Subcutaneous adipose tissue (tissue), 4 donors: ENCODE results near the gene EHBP1. TPM values are rescaled to one million over a fixed set of nuclear protein-coding genes. Genes with fewer than 3 reads are reported as not detected.

ENCODE experiments used
- total RNA-seq, 4 donors: library from RNA; depleted of rRNA; stranded (reverse); fragments of >200 nt; gene quantifications; one replicate each; pipeline ENCODE4 v1.1.0, GENCODE V29; 2016
- TF ChIP-seq, protein P1 (sequence below): fragments of 450-650 bp; IDR thresholded peaks from one replicate; pipeline ENCODE4 v1.5.1; 2016; ENCODE audit warnings: low read depth, mild to moderate bottlenecking, control low read depth, antibody characterized with exemption, moderate library complexity

The EHBP1 gene
- total RNA-seq, 4 donors from 2014 or later, result 77.5 to 145 (median 110) TPM

DNA sequence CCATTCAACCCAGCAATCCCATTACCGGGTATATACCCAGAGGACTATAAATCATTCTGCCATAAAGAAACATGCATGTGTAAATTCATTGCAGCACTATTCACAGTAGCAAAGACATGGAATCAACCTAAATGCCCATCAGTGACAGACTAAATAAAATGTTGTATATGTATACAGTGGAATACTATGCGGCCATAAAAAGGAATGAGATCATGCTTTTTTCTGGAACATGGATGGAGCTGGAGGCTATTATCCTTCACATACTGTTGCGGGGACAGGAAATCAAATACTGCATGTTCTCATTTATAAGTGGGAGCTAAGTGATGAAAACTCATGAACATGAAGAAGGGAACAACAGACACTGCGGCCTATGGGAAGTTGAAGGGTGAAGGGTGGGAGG, 65.1 kb downstream of the EHBP1 start:
- TF ChIP-seq, protein P1, sequence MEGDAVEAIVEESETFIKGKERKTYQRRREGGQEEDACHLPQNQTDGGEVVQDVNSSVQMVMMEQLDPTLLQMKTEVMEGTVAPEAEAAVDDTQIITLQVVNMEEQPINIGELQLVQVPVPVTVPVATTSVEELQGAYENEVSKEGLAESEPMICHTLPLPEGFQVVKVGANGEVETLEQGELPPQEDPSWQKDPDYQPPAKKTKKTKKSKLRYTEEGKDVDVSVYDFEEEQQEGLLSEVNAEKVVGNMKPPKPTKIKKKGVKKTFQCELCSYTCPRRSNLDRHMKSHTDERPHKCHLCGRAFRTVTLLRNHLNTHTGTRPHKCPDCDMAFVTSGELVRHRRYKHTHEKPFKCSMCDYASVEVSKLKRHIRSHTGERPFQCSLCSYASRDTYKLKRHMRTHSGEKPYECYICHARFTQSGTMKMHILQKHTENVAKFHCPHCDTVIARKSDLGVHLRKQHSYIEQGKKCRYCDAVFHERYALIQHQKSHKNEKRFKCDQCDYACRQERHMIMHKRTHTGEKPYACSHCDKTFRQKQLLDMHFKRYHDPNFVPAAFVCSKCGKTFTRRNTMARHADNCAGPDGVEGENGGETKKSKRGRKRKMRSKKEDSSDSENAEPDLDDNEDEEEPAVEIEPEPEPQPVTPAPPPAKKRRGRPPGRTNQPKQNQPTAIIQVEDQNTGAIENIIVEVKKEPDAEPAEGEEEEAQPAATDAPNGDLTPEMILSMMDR, result no peak

DNA sequence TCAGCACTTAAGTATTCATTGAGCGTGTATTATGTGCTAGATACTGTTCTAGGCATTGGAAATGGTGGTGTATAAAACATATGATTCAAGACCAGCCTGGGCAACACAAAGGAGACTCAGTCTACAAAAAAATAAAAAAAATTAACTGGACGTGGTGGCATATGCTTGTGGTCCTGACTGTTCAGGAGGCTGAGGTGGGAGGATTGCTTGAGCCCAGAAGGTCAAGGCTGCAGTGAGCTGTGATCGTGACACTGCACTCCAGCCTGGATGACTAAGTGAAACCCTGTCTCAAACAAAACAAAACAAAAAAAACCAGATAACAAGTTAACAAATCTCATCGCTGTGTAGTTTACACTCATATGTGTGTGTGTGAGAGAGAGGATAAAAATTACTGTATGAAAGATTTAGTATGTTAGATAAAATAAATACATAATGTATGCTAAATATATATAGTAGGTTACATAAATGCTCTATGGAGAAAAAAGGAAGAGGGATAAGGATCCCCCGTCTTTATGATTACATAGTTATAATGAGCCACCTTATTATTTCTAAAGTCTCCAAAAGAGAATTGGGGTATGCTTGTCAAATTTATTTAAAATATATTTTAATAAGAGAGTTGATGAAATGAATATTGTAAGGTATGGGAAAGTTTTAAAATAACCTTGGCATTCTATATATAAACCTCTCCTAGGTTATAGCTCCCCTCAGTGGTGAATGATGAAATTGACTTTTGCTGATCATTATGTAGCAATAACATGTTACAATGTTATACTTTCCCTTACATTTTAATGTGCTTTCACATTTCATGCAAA, 69.2 kb downstream of the EHBP1 start:
- TF ChIP-seq, protein P1, result no peak

GRCh38 chr2:62775367-62775668, 69.8 kb downstream of the EHBP1 start:
- TF ChIP-seq, protein P1, result no peak

DNA sequence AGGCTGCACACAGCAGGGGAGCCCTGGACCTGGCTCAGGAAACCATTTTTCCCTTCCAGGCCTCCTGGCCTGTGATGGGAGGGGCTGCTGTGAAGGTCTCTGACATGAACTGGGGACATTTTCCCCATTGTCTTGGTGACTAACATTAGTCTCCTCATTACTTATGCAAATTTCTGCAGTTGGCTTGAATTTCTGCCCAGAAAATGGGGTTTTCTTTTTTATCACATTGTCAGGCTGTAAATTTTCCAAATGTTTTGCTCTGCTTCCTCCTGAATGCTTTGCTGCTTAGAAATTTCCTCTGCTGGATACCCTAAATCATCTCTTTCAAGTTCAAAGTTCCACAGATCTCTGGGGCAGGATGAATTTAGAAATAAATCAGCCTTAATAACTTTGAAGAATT, 78.2 kb downstream of the EHBP1 start:
- TF ChIP-seq, protein P1, result no peak

DNA sequence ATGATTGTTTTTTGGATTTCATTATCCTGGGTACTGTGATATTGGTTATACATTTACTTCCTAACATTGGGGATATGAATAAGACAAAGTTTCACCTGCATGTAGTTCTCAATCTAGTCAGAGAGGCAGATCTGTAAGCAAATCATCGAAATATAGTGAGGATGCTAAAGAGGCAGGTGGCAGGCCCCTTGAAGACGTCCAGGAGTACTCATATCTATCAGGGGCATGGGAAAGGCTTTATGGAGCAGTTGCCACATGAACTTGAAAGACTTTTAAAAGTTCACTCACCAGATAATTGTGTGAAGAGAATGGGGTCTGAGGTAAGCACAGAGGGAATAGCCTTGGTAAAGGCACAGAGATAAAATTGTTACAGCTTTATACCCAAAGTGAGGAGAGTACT, 78.8 kb downstream of the EHBP1 start:
- TF ChIP-seq, protein P1, result no peak

GRCh38 chr2:62785216-62785615, 79.7 kb downstream of the EHBP1 start:
- TF ChIP-seq, protein P1, result no peak

- TF ChIP-seq, protein P1, result no peak
Measured at GRCh38 chr2:62785810-62786597, 80.5 kb downstream of the EHBP1 start.
